Measurements from ENCODE around the gene ZNF568.
A peak's percentile ranks its signal among the peaks of the same experiment; 100 is the strongest.

ZNF568 gene

DNA sequence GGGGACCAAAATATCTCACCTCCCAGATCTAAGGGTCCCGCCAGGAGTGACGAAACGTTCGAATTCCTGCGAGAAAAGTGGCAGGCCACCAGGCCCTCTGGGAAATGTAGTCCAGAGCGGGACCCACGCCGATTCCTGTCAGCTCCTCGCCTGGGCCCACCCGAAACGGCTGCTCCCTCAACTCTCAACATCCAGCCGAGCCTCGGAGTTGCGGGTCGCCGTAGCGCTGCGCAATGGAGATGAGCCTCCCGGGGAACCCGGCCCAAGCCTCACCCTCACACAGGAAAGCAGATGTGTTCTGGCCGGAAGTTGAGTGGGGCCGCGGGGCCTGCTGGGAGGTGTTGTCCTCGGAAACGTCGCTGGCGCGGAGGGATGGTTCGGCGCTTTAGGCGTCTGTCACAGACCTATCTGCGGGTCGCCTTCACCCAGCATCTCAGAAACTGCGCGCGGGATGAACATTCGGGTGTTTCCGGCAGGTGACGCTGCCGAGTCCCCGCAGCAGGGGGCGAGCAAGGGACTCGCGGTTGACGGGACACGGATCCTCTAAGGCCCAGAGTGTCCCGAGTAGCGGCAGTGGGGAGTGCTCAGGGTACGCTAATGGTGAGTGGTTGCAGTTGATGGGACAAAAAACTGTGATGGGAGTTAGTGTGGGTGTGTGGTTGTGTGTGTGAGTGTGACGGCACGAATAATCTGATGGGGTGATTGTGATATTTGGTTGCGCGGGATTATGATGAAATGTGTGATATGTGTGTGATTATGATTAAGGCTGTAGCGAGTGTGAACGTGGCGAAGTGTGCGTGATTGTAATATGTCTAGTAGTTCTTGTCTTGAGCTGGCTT lies at the start of gene ZNF568, which contains the start of gene ZNF829:
Gene ZNF568, plus strand, starts transcription at position 341 of the 839 bp plus-strand sequence. CDS start 6,439 bp downstream, outside the sequence.
Gene ZNF829, minus strand, starts transcription at position 300 of the 839 bp plus-strand sequence. CDS start 1,124 bp downstream, outside the sequence.
- peak; percentile 87 for DNase-seq (ENCODE audit: low read depth in 2 of 2)

DNA sequence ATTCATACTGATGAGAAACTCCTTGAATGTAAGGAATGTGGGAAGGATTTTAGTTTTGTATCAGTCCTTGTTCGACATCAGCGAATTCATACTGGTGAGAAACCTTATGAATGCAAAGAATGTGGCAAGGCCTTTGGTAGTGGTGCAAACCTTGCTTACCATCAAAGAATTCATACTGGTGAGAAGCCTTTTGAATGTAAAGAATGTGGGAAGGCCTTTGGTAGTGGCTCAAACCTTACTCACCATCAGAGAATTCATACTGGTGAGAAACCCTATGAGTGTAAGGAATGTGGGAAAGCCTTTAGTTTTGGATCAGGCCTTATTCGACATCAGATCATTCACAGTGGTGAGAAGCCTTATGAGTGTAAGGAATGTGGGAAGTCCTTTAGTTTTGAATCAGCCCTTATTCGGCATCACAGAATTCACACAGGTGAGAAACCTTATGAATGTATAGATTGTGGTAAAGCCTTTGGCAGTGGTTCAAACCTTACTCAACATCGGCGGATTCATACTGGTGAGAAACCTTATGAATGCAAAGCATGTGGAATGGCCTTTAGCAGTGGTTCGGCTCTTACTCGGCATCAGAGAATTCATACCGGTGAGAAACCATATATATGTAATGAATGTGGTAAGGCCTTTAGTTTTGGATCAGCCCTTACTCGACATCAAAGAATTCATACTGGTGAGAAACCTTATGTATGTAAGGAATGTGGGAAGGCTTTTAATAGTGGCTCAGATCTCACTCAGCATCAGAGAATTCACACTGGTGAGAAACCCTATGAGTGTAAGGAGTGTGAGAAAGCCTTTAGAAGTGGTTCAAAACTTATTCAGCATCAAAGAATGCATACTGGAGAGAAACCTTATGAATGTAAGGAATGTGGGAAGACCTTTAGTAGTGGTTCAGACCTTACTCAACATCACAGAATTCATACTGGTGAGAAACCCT lies 38.9 kb upstream of the ZNF568 start:
- no peak for DNase-seq (ENCODE audit: low read depth in 2 of 2)

- DNase-seq (ENCODE audit: low read depth in 2 of 2), result no peak
Observed at GRCh38 chr19:36891768-36892357, 24.3 kb upstream of the ZNF568 start.

- DNase-seq (ENCODE audit: low read depth in 2 of 2), result no peak
Observed at GRCh38 chr19:36894849-36895383, 21.2 kb upstream of the ZNF568 start.

DNA sequence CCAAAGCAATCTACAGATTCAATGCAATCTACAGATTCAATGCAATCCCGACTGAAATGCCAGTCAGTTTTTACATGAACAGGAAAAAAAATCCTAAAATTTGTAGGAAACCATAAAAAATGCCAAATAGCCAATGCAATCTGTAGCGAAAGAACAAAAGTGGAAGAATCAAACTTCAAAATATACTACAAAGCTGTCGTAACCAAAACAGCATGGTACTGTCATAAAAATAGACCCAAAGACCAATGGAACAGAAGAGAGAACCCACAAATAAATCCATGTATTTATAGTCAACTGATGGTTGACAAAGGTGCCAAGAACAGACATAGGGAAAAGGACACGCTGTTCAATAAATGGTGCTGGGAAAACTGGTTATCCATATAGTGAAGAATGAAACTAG lies 17.7 kb upstream of the ZNF568 start:
- no peak for DNase-seq (ENCODE audit: low read depth in 2 of 2)

DNA sequence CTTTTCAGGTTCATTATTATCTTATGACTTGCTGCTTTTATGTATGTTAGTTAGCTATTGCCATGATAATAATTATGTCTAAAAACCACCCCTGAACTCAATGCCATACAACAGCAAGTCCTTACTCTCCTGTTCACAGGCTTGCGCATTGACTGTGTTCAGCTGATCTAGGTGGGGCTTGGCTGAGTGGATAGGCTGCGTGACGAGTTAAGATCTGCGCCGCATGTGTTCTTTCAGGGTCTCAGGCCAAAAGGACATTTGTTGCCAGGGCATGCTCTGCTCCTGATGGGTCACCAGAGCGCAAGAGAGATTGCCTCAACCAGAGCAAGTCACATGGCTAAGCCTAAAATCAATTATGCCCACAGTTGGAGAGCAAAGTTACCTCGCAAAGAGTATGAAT lies 859 bp downstream of the ZNF568 start:
- DNase-seq (ENCODE audit: low read depth in 2 of 2), result no peak

- DNase-seq (ENCODE audit: low read depth in 2 of 2), result no peak
Observed at GRCh38 chr19:36918090-36918489, 2.0 kb downstream of the ZNF568 start.

- no peak for DNase-seq (ENCODE audit: low read depth in 2 of 2)
Observed at GRCh38 chr19:36931684-36932083, 15.6 kb downstream of the ZNF568 start.

GRCh38 chr19:36939153-36939552 lies 23.0 kb downstream of the ZNF568 start:
- DNase-seq (ENCODE audit: low read depth in 2 of 2), result no peak

- no peak for DNase-seq (ENCODE audit: low read depth in 2 of 2)
Observed at GRCh38 chr19:36950335-36951119, 34.4 kb downstream of the ZNF568 start.

- DNase-seq (ENCODE audit: low read depth in 2 of 2), result no peak
Observed at GRCh38 chr19:36962346-36962745, 46.2 kb downstream of the ZNF568 start.

- DNase-seq (ENCODE audit: low read depth in 2 of 2), result no peak
Observed at GRCh38 chr19:36963280-36963679, 47.1 kb downstream of the ZNF568 start.

- DNase-seq (ENCODE audit: low read depth in 2 of 2), result no peak
Observed at GRCh38 chr19:36972571-36972970, 56.4 kb downstream of the ZNF568 start.

DNA sequence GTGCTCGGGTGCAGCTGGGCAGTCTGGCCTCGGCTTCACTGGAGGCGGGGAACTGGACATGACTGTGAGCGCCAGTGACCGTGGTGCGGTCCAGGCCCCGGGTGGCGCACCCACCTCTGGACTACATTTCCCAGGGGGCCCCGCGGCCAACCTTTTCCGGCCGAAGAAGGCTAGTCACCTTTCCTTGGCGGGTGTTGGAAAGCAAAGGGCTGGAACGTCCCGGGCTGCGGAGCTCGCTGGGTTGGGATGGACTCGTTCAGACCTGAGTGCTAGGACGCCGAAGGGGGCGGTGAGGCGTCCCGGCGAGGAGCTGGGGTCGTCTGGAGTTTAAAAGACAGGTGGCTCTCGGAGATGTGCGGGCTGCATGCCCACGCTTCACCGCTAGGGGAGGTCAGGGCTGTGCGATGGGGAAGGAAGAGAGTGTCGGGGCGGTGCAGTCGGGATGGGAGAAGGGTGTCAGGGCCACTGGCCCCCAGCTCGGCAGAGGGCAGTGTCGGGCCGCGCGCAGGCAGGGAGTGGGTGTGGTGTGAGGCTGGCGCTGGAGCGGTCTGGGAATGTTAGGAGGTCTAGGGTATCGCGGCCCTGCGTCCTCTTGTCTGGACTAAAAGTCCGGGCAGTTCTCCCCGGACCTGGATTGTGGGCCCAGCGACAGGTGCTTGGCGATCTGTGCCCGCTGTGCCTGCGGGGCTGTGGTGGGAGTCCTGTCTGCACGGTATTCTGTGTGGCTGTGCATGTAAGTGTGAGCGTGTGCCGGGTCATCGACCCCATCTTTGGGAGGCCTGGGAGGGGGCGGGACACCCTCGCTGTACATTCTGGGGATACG lies 57.1 kb downstream of the ZNF568 start:
- DNase-seq (ENCODE audit: low read depth in 2 of 2), result peak; percentile 40 to 67

DNA sequence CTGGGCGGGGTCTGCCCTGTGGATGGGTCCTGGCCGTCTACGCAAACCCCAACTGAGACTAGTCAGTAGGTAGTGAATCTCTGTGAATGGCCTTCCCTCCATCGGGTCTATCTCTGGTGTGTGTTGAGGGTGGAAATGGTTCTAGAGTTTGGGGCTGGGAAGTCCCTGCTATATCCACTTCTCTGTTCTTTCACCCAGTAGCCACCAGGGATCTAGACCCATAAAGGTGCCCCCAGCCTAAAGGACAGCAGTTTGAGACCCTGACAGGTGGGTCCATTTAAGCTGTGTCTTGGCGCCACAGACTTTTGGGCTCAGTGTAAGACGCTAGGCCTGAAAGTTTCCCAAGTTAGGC lies 57.7 kb downstream of the ZNF568 start:
- DNase-seq (ENCODE audit: low read depth in 2 of 2), result no peak

DNA sequence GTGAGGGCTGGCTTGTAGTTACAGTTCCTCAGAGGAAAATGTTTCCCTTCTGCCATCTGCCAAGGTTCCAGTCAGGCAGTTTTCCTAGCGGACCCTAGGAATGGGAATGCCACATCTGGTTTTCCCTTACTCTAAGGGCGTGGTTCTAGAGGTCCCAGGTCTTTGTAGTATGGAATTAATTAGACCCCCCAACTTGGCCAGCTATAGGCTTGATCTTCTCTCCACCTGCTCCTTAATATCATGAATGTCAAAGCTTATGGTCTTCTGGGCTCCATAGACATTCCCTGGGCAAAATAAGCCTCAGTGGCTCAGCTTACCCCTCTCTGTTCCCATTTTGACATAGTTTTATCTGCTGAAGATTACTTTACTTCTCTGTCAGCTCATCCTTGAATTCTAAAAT lies 70.0 kb downstream of the ZNF568 start:
- no peak for DNase-seq (ENCODE audit: low read depth in 2 of 2)

DNA sequence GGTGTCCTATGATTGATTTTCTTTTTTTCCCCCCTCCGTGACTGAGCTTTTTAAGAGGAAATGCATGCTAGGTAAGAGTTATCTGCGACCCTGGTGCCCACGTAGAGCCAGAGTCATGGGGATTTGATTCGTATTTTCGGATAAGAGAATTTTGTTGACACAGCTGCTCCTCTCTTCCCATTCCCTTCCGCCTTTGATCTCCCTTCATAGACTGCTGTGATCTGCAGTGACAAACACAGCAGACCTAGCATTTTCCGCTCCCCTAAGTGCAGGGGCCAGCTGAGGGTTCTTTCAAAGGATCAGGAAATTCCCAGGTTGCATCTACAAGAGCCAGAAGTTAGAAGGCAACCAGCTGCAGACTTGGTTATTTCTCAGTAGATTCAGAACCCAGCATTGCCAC lies 70.5 kb downstream of the ZNF568 start:
- no peak for DNase-seq (ENCODE audit: low read depth in 2 of 2)

DNA sequence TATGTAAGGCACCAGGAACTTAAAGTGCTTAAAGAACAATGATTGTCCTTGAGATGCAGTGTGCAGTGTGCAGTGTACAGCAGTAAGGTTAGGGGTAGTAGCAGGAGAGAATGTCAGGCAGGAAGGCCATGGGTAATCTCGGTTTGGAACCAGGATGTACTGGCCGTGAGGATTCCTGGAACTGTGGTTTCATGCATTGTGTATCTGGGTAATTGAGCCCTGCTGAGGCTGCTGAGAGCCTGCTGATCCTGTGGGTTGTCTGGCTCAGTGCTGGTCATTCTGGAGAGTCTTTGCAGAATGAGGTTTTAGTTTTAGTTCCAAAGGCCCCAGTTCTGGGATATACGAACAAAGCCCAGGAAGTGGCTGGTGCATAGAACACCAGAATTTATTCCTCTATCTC lies 71.0 kb downstream of the ZNF568 start:
- DNase-seq (ENCODE audit: low read depth in 2 of 2), result no peak

- no peak for DNase-seq (ENCODE audit: low read depth in 2 of 2)
Observed at GRCh38 chr19:36997152-36997842, 81.2 kb downstream of the ZNF568 start.

DNA sequence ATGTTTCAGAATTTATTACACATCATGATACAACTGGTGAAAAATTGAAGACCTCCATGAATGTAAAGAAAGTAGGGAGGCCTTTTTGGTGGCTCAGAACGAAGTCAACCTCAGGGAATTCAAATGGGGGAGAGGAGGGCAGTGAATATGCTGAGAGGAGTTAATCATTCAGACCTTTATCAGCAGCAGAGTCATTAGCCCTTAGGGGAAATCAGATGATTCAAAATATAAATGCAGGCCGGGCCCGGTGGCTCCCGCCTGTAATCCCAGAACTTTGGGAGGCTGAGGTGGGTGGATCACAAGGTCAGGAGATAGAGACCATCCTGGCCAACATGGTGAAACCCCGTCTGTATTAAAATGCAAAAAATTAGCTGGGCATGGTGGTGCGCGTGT lies 81.7 kb downstream of the ZNF568 start:
- no peak for DNase-seq (ENCODE audit: low read depth in 2 of 2)
